H9 (cell line): ENCODE data around the gene GLRX. TPM values are rescaled to one million over a fixed set of nuclear protein-coding genes. Genes with fewer than 3 reads are reported as not detected.

ENCODE experiments used
- DNase-seq: peaks from one replicate; pipeline ENCODE4 v3.0.0-alpha.2; 2017
- H2AFZ ChIP-seq: one replicate; pipeline ENCODE4 v1.6.1; 2013; ENCODE audit warnings: mild to moderate bottlenecking, low read length, control low read depth, moderate library complexity
- H2AK5ac ChIP-seq: 2 replicates; pipeline ENCODE4 v1.6.1; 2013; ENCODE audit warnings: low read length, control low read depth, mixed read lengths; ENCODE audit not compliant: insufficient read length
- H2BK120ac ChIP-seq: one replicate; pipeline ENCODE4 v1.6.1; 2013; ENCODE audit warnings: low read depth, mild to moderate bottlenecking, low read length, control low read depth, inconsistent platforms; ENCODE audit not compliant: poor library complexity, severe bottlenecking
- H2BK12ac ChIP-seq: 2 replicates; pipeline ENCODE4 v1.6.1; 2013; ENCODE audit warnings: low read length, control low read depth, mixed read lengths, low read depth; ENCODE audit not compliant: insufficient read length
- H2BK15ac ChIP-seq: 2 replicates; pipeline ENCODE4 v1.6.1; 2013; ENCODE audit warnings: low read depth, low read length, control low read depth
- H2BK20ac ChIP-seq: one replicate; pipeline ENCODE4 v1.6.1; 2013; ENCODE audit warnings: low read depth, mild to moderate bottlenecking, low read length, control low read depth, inconsistent platforms; ENCODE audit not compliant: poor library complexity, severe bottlenecking
- H2BK5ac ChIP-seq: 2 replicates; pipeline ENCODE4 v1.6.1; 2013; ENCODE audit warnings: low read length, control low read depth, mixed read lengths; ENCODE audit not compliant: insufficient read length
- H3K14ac ChIP-seq: 2 replicates; pipeline ENCODE4 v1.6.1; 2013; ENCODE audit warnings: low read length, control low read depth; ENCODE audit not compliant: insufficient read depth
- H3K18ac ChIP-seq: 2 replicates; pipeline ENCODE4 v1.6.1; 2013; ENCODE audit warnings: low read depth, mild to moderate bottlenecking, mixed read lengths, low read length, control low read depth; ENCODE audit not compliant: insufficient read length
- H3K23ac ChIP-seq: 2 replicates; pipeline ENCODE4 v1.6.1; 2013; ENCODE audit warnings: low read length, control low read depth, mixed read lengths, low read depth; ENCODE audit not compliant: insufficient read length
- H3K23me2 ChIP-seq: 2 replicates; pipeline ENCODE4 v1.6.1; 2013; ENCODE audit warnings: low read depth, mild to moderate bottlenecking, mixed read lengths, low read length, control low read depth; ENCODE audit not compliant: insufficient read length, poor library complexity, severe bottlenecking
- H3K27ac ChIP-seq: 2 replicates; pipeline ENCODE4 v1.5.1; 2013; ENCODE audit warnings: low read length, control low read depth, mixed read lengths, low read depth; ENCODE audit not compliant: insufficient read length
- H3K27me3 ChIP-seq: 2 replicates; pipeline ENCODE4 v1.6.1; 2013; ENCODE audit warnings: low read length, control low read depth, inconsistent platforms; ENCODE audit not compliant: insufficient read depth
- H3K4ac ChIP-seq: 2 replicates; pipeline ENCODE4 v1.6.1; 2013; ENCODE audit warnings: low read depth, mild to moderate bottlenecking, control low read depth, inconsistent platforms, low read length, moderate library complexity
- H3K4me1 ChIP-seq: 2 replicates; pipeline ENCODE4 v1.6.1; 2013; ENCODE audit warnings: low read length, control low read depth, inconsistent platforms; ENCODE audit not compliant: insufficient read depth
- H3K4me2 ChIP-seq: 2 replicates; pipeline ENCODE4 v1.6.1; 2013; ENCODE audit warnings: low read length, control low read depth, mixed read lengths; ENCODE audit not compliant: insufficient read length, insufficient read depth
- H3K56ac ChIP-seq: 2 replicates; pipeline ENCODE4 v1.6.1; 2013; ENCODE audit warnings: low read depth, mild to moderate bottlenecking, mixed read lengths, low read length, control low read depth; ENCODE audit not compliant: insufficient read length
- H3K79me1 ChIP-seq: 2 replicates; pipeline ENCODE4 v1.6.1; 2013; ENCODE audit warnings: low read depth, mild to moderate bottlenecking, moderate library complexity, low read length, control low read depth, inconsistent platforms; ENCODE audit not compliant: insufficient read depth, poor library complexity, severe bottlenecking
- H3K79me2 ChIP-seq: 2 replicates; pipeline ENCODE4 v1.6.1; 2013; ENCODE audit warnings: low read length, control low read depth, inconsistent platforms; ENCODE audit not compliant: insufficient read depth
- H3K9ac ChIP-seq: 2 replicates; pipeline ENCODE4 v1.6.1; 2013; ENCODE audit warnings: low read length, control low read depth, mixed read lengths; ENCODE audit not compliant: insufficient read length; ENCODE audit errors: extremely low read depth
- H3K9me3 ChIP-seq: one replicate; pipeline ENCODE4 v1.6.1; 2013; ENCODE audit warnings: low read depth, low read length, inconsistent platforms; ENCODE audit not compliant: control insufficient read depth
- H3T11ph ChIP-seq: one replicate; pipeline ENCODE4 v1.6.1; 2013; ENCODE audit warnings: mild to moderate bottlenecking, low read length, control low read depth, inconsistent platforms
- H4K20me1 ChIP-seq: one replicate; pipeline ENCODE4 v1.6.1; 2013; ENCODE audit not compliant: control insufficient read depth, insufficient read length, insufficient read depth
- H4K5ac ChIP-seq: 2 replicates; pipeline ENCODE4 v1.6.1; 2013; ENCODE audit warnings: low read depth, mild to moderate bottlenecking, mixed read lengths, low read length, control low read depth; ENCODE audit not compliant: insufficient read length
- H4K8ac ChIP-seq: replicated peaks from 2 replicates; pipeline ENCODE4 v1.6.1; 2013; ENCODE audit warnings: low read length, control low read depth, mixed read lengths, low read depth; ENCODE audit not compliant: insufficient read length
- H4K91ac ChIP-seq: 2 replicates; pipeline ENCODE4 v1.6.1; 2013; ENCODE audit warnings: low read depth, mild to moderate bottlenecking, moderate library complexity, mixed read lengths, low read length, control low read depth; ENCODE audit not compliant: insufficient read length
- H3K27ac Mint-ChIP-seq, 3 experiments: 2 replicates in 2 of 3; 3 replicates in 1 of 3; pipeline ENCODE4 v1.8.0; 2020 to 2021; ENCODE audit warnings: mixed read lengths in 3 of 3, mild to moderate bottlenecking in 1 of 3, moderate library complexity in 1 of 3
- H3K27me3 Mint-ChIP-seq: 2 replicates; pipeline ENCODE4 v1.8.0; 2021; ENCODE audit warnings: low read depth, mild to moderate bottlenecking, moderate library complexity, mixed read lengths
- H3K36me3 Mint-ChIP-seq, 3 experiments: 2 replicates in 2 of 3; 3 replicates in 1 of 3; pipeline ENCODE4 v1.8.0; 2020 to 2021; ENCODE audit warnings: low read depth in 3 of 3, mixed read lengths in 3 of 3; ENCODE audit not compliant: insufficient read depth in 1 of 3
- H3K4me1 Mint-ChIP-seq, 2 experiments: 2 replicates each; pipeline ENCODE4 v1.8.0; 2020; ENCODE audit warnings: mixed read lengths in 2 of 2
- H3K4me3 Mint-ChIP-seq, 2 experiments: 2 replicates in 1 of 2; 3 replicates in 1 of 2; pipeline ENCODE4 v1.8.0; 2020 to 2021; ENCODE audit warnings: mild to moderate bottlenecking in 2 of 2, mixed read lengths in 2 of 2, moderate library complexity in 1 of 2
- H3K9me3 Mint-ChIP-seq, 2 experiments: 2 replicates in 1 of 2; 3 replicates in 1 of 2; pipeline ENCODE4 v1.8.0; 2020; ENCODE audit warnings: mild to moderate bottlenecking in 2 of 2, mixed read lengths in 2 of 2, moderate library complexity in 1 of 2
- WGBS: extraction: QIAGEN DNeasy Blood & Tissue Kit; methylation state at CpG from one replicate; pipeline ENCODE4 v1.1.7; 2013; ENCODE audit warnings: missing lambda C conversion rate, low lambda C conversion rate, mixed read lengths; ENCODE audit not compliant: insufficient read length; ENCODE audit errors: extremely low coverage; 5-methylcytosine and 5-hydroxymethylcytosine counted together
- total RNA-seq: library from RNA; stranded (reverse); gene quantifications from 2 replicates; pipeline ENCODE4 v1.2.1, GENCODE V29; 2021
- TF ChIP-seq, protein P1 (sequence below): fragments of 200-600 bp; sonication (generic); conservative IDR thresholded peaks from 3 replicates; pipeline ENCODE4 v1.8.0; 2021; ENCODE audit warnings: antibody characterized with exemption, mild to moderate bottlenecking

Gene GLRX
- total RNA-seq, 1 experiment from 2014 or later = 13.8 TPM

GRCh38 chr5:95822043-95822541 is 434 bp downstream of the GLRX start:
- H4K91ac ChIP-seq = no peak overlapping the region

More at GRCh38 chr5:95822043-95822541, 434 bp downstream of the GLRX start:
- Histone ChIP-seq H2BK12ac (no peak overlapping the region), H3K79me2 (no peaks in the 10 kb centered on the region), H3T11ph (no peak overlapping the region), H3K14ac (no peak overlapping the region; the same call in 1 of the 2 replicates), H3K27ac (no peak overlapping the region), H3K23me2 (peaks cover 9% of the 10 kb centered on the region), H4K20me1 (no peaks in the 10 kb centered on the region), H3K9me3 (no peaks in the 10 kb centered on the region), H3K4me2 (peak overlapping the region; percentile 91), H3K4ac (no peak overlapping the region), H3K56ac (no peak overlapping the region), H2AK5ac (no peak overlapping the region), H2AFZ (no peak overlapping the region), H2BK5ac (no peak overlapping the region), H4K8ac (no peak overlapping the region), H3K9ac (peak overlapping the region; percentile 59), H3K4me1 (peaks cover 6% of the 10 kb centered on the region; the same call in 1 of the 2 replicates), H3K23ac (no peak overlapping the region), H3K79me1 (no peaks in the 10 kb centered on the region), H2BK15ac (no peak overlapping the region), H3K18ac (no peak overlapping the region), H2BK20ac (no peak overlapping the region), H3K27me3 (no peaks in the 10 kb centered on the region), H4K5ac (no peak overlapping the region), H2BK120ac (no peak overlapping the region)
- H3K9me3 Mint-ChIP-seq = no peaks in the 10 kb centered on the region
- peaks cover 3% of the 10 kb centered on the region for H3K27me3 Mint-ChIP-seq
- no CpG with 5 or more reads among the region's 19 CpGs for WGBS
- peak overlapping the region; percentile 87 to 96 for H3K4me3 Mint-ChIP-seq
- H3K27ac Mint-ChIP-seq = peak overlapping the region; percentile 88 to 94 (median 90); a peak in 6 of 7 replicates
- TF ChIP-seq, protein P1, sequence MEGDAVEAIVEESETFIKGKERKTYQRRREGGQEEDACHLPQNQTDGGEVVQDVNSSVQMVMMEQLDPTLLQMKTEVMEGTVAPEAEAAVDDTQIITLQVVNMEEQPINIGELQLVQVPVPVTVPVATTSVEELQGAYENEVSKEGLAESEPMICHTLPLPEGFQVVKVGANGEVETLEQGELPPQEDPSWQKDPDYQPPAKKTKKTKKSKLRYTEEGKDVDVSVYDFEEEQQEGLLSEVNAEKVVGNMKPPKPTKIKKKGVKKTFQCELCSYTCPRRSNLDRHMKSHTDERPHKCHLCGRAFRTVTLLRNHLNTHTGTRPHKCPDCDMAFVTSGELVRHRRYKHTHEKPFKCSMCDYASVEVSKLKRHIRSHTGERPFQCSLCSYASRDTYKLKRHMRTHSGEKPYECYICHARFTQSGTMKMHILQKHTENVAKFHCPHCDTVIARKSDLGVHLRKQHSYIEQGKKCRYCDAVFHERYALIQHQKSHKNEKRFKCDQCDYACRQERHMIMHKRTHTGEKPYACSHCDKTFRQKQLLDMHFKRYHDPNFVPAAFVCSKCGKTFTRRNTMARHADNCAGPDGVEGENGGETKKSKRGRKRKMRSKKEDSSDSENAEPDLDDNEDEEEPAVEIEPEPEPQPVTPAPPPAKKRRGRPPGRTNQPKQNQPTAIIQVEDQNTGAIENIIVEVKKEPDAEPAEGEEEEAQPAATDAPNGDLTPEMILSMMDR = no peak
- peaks cover 41% of the 10 kb centered on the region in 2 experiments for H3K4me1 Mint-ChIP-seq
- peak; percentile 55 for DNase-seq
- no peaks in the 10 kb centered on the region for H3K36me3 Mint-ChIP-seq
